Coronary artery (tissue), 2 donors: ENCODE measurements around the gene TTC23.

Source experiments
- DNase-seq: peaks from one replicate; pipeline ENCODE4 v3.0.0-alpha.2; 2017; ENCODE audit warnings: low spot score
- H3K27ac ChIP-seq, 2 donors: fragments of 200-600 bp; sonication (generic); one replicate each; pipeline ENCODE4 v1.5.1; 2016 to 2019
- H3K4me3 ChIP-seq: fragments of 200-600 bp; sonication (generic); 2 replicates; pipeline ENCODE4 v1.5.1; 2016; ENCODE audit warnings: mild to moderate bottlenecking, moderate library complexity
- CTCF ChIP-seq: fragments of 200-600 bp; sonication (generic); IDR thresholded peaks from one replicate; pipeline ENCODE4 v1.5.1; 2019; ENCODE audit warnings: antibody characterized with exemption

The TTC23 gene

GRCh38 chr15:99121691-99122410 lies 127.5 kb downstream of the TTC23 start:
- peak overlapping the region in 1 of 2 donors; percentile 81 for H3K27ac ChIP-seq
- no peak for DNase-seq
- no peak for TF ChIP-seq CTCF
- no peak overlapping the region for H3K4me3 ChIP-seq

- TF ChIP-seq CTCF = no peak
- DNase-seq = peak; percentile 59
- H3K27ac ChIP-seq = peak overlapping the region in 1 of 2 donors; percentile 19
- no peak overlapping the region for H3K4me3 ChIP-seq
These were observed 128.2 kb downstream of the TTC23 start for GRCh38 chr15:99121207-99121606.

- H3K27ac ChIP-seq = no peak overlapping the region
- no peak for TF ChIP-seq CTCF
- H3K4me3 ChIP-seq = no peak overlapping the region
- peak; percentile 65 for DNase-seq
These were observed 129.2 kb downstream of the TTC23 start for GRCh38 chr15:99120050-99120777.

GRCh38 chr15:99118801-99119546 lies 130.4 kb downstream of the TTC23 start:
- no peak for TF ChIP-seq CTCF
- H3K27ac ChIP-seq = no peak overlapping the region
- peak; percentile 57 for DNase-seq
- H3K4me3 ChIP-seq = no peak overlapping the region

- H3K27ac ChIP-seq = peak overlapping the region in 1 of 2 donors; percentile 87
- no peak for DNase-seq
- TF ChIP-seq CTCF = no peak
- no peak overlapping the region for H3K4me3 ChIP-seq
These were observed 131.1 kb downstream of the TTC23 start for GRCh38 chr15:99118258-99118632.

GRCh38 chr15:99117563-99118257 lies 131.7 kb downstream of the TTC23 start:
- no peak for DNase-seq
- Histone ChIP-seq H3K4me3 (no peak overlapping the region), H3K27ac (peak overlapping the region; percentile 65 to 87)
- no peak for TF ChIP-seq CTCF
